Astrocyte of the spinal cord (primary cell): Measurements from ENCODE around the gene RBM33.

ENCODE experiments used
- DNase-seq: peaks from one replicate; pipeline ENCODE4 v3.0.0; 2011; ENCODE audit warnings: low read depth, low spot score
- H3K4me3 ChIP-seq: 2 replicates; pipeline ENCODE4 v1.5.1; 2011; ENCODE audit warnings: low read depth, mild to moderate bottlenecking, low read length, moderate library complexity
- in situ Hi-C: cut with HindIII; loops from 2 replicates; pipeline ENCODE4 v1.10.0; 2017; ENCODE audit warnings: low sequenced_read_pairs
- TF ChIP-seq, protein P1 (sequence below): IDR thresholded peaks from 2 replicates; pipeline ENCODE4 v1.5.1; 2012; ENCODE audit warnings: low read depth, mild to moderate bottlenecking, low read length, inconsistent platforms

Gene RBM33

DNA sequence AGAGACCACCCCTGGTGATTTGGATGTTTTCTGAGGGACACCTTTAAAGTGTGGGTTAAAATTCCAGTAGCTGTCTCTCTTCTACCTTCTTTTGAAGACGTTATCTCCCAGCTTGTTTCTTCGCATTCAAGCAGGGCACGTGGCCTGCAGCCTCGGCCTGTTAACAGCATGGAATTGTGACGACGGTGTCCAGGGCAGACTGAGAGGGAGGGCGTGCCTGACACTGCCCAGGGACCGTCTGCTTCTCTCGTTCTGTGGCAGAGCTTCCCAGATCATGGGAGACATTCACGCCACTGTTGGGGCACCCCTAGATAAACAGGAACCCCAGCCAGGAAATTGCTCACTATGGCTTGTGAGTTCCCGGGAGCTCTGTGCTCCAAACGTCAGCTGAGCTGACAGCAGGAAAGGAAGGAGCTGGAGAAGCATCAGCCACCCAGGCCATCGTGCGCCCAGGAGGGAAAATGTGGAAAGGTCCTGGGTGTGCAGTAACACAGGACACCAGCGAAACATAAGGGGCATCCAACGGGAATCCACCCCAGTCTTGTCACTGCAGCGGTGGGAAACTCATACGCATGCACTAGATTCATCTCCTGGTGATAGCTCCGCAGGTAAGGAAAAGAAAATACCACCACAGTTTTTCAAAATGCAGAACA is 41.1 kb upstream of the RBM33 start:
- DNase-seq = no peak
- no peak overlapping the region for H3K4me3 ChIP-seq
- in situ Hi-C loops = no loop called here
- TF ChIP-seq, protein P1, sequence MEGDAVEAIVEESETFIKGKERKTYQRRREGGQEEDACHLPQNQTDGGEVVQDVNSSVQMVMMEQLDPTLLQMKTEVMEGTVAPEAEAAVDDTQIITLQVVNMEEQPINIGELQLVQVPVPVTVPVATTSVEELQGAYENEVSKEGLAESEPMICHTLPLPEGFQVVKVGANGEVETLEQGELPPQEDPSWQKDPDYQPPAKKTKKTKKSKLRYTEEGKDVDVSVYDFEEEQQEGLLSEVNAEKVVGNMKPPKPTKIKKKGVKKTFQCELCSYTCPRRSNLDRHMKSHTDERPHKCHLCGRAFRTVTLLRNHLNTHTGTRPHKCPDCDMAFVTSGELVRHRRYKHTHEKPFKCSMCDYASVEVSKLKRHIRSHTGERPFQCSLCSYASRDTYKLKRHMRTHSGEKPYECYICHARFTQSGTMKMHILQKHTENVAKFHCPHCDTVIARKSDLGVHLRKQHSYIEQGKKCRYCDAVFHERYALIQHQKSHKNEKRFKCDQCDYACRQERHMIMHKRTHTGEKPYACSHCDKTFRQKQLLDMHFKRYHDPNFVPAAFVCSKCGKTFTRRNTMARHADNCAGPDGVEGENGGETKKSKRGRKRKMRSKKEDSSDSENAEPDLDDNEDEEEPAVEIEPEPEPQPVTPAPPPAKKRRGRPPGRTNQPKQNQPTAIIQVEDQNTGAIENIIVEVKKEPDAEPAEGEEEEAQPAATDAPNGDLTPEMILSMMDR = no peak

DNA sequence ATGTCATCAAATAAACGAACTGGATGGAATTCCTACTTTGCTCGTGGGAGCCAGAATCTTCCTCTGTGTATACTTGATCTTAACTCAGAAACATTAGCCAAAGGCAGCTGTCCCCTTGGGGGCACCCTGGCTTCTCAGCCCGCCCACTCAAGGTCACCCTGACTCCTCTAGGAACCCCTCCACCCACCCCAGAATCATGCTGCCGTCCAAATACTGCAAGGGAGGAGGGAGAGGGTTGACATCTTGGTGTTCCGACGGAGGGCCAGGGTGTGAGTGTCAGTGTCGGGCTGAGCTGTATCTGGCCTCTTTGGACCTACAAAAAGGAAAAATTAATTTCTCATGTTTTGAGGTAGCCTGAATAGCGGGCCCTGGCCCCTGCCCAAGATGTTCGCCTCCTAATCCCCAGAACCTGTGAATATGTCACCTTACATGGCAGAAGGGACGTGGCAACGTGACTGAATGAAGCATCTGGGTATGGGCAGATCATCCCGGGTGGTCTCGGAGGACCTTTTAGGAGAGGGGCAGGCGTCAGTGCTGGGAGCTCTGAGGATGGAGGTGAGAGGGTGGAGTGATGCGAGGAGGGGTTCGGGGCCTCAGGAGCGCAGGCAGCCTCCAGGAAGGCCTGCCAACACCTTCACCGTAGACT is 40.5 kb upstream of the RBM33 start:
- H3K4me3 ChIP-seq = no peak overlapping the region
- DNase-seq = no peak
- in situ Hi-C loops = no loop called here
- TF ChIP-seq, protein P1 = no peak

DNA sequence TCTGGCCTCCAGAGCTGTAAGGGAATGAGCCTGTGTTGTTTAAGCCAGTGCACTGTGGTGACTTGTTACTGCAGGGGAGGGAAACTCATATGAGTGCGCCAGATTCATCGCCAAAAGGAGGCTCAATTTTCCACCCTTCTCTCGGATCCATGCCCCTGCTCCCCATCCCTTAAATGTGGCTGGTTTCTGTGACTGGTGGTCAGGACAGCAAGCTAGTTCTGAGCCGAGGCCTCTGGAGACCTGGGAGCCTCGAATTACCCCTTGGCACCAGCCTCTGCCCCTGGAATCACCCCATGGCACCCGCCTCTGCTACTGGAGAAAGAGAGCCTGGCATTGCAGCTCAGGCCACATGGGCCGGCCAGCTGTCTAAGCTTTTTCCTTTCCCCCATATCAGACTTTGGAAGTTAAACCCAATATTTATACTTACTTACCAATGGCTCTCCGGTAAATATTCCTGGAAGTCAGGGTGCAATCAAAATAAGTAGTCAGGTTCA is 39.9 kb upstream of the RBM33 start:
- TF ChIP-seq, protein P1 = no peak
- H3K4me3 ChIP-seq = no peak overlapping the region
- no peak for DNase-seq
- in situ Hi-C loops = no loop called here

DNA sequence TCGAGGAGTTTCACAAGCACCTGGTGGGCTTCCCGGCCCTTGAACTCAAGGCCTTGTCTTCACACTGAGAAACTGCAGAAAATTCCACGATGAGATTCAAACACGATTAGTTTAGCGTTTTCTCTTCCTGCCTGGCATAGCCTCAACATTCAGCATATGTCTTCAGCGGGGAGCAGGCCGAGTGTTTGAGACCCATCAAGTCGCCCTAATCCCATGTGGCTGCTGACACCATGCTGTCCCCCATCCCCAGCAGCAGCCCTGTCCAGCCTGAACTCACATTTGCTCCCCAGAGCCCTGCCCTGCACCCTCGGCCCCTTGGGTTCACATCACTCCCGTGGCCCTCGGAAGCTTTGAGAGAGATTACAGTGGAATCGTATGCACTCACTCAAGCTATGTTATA is 35.3 kb upstream of the RBM33 start:
- no peak overlapping the region for H3K4me3 ChIP-seq
- no peak for DNase-seq
- TF ChIP-seq, protein P1 = no peak
- in situ Hi-C loops = no loop called here

DNA sequence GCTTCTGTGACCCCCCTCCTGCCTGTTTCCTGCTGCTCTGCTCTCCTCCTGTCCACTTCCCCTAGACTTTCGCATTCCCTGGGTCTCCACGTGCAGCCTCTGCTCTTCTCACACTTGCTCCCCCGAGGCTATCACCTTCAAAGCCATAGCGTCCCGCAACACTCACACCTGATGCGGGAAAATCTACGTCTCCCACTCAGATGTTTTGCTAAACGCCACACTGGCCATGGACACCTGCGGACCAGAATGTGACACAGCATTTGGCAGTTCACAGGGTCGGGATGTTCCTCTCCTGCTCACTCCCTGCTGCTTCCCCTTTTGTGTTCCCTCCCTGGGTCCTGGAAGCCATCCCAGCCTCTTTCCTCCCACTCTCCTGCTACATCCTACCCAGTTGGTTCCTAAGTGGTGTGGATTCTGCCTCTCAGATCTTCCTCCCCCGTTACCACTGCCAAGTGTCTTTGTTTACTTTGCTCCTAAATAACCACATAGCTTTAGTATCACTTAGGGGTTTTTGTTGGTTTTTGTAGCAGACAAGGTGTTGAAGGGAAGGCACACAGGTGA is 33.7 kb upstream of the RBM33 start:
- H3K4me3 ChIP-seq = no peak overlapping the region
- TF ChIP-seq, protein P1 = no peak
- in situ Hi-C loops = no loop called here
- DNase-seq = no peak

DNA sequence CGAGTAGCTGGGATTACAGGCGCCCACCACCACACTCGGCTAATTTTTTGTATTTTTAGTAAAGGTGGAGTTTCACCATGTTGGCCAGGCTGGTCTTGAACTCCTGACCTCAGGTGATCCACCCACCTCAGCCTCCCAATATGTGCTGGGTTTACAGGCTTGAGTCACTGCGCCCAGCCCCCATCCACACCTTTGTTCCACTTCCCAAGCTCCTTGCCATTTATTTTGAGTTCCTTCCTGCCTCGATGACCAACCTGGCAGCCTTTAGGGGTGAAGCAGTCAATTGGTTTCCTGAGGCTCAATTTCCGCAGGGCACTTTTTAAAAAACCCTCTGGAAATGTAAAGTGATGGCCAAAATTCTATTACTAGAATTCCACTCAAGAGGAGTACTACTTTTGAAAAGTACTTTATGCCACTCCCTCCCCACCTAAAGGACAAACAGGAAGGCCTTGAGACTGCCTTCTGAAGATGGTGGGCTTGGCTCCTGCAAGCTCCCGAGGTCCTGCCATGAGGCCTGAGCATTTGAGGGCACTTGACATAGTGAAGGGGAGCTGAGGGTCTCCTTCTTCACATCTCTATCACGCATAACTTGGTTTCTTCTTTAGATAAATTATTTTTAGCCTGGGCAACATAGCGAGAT is 32.5 kb upstream of the RBM33 start:
- DNase-seq = no peak
- in situ Hi-C loops = no loop called here
- TF ChIP-seq, protein P1 = no peak
- no peak overlapping the region for H3K4me3 ChIP-seq
